Measurements from ENCODE around the gene ZNF549. TPM values are rescaled to one million over a fixed set of nuclear protein-coding genes. Genes with fewer than 3 reads are reported as not detected.

The ZNF549 gene
- total RNA-seq, 1 donor from 2014 or later: 10.6 TPM

- Mint-ChIP-seq H3K9me3 (ENCODE audit: unreplicated experiment) (peaks cover 5% of the 10 kb centered on the region), H3K36me3 (ENCODE audit: low read depth, unreplicated experiment) (peaks cover 49% of the 10 kb centered on the region)
Observed at GRCh38 chr19:57606931-57607330, 79.8 kb downstream of the ZNF549 start.

More at GRCh38 chr19:57606931-57607330, 79.8 kb downstream of the ZNF549 start:
- Mint-ChIP-seq H3K27me3 (ENCODE audit: unreplicated experiment) (peaks cover 5% of the 10 kb centered on the region), H3K4me3 (ENCODE audit: unreplicated experiment) (no peak overlapping the region), H3K27ac (ENCODE audit: unreplicated experiment) (no peak overlapping the region), H3K4me1 (ENCODE audit: unreplicated experiment) (no peaks in the 10 kb centered on the region)
- TF ChIP-seq CTCF (IDR thresholded peaks at IDR 0.05; ENCODE audit: unreplicated experiment): no peak
- DNase-seq (ENCODE audit: low spot score): no peak

Other genes with a start within 250 kb of the ZNF549 start
- 51.2 TPM for gene ZNF460, start 246.9 kb upstream of the ZNF549 start, total RNA-seq (ENCODE audit: unreplicated experiment)
- gene ZNF543, start 206.9 kb upstream of the ZNF549 start, total RNA-seq (ENCODE audit: unreplicated experiment): 13.7 TPM
- gene ZNF304, start 176.1 kb upstream of the ZNF549 start, total RNA-seq (ENCODE audit: unreplicated experiment): 15.7 TPM
- gene TRAPPC2B, start 163.8 kb upstream of the ZNF549 start, total RNA-seq (ENCODE audit: unreplicated experiment): 13.0 TPM
- gene ZNF547, start 163.8 kb upstream of the ZNF549 start, total RNA-seq (ENCODE audit: unreplicated experiment): 4.8 TPM
- gene ZNF548, start 137.5 kb upstream of the ZNF549 start, total RNA-seq (ENCODE audit: unreplicated experiment): 26.1 TPM
- gene ZNF17, start 116.2 kb upstream of the ZNF549 start, total RNA-seq (ENCODE audit: unreplicated experiment): 13.7 TPM
- 20.3 TPM for gene ZNF749, start 92.0 kb upstream of the ZNF549 start, total RNA-seq (ENCODE audit: unreplicated experiment)
- 1.8 TPM for gene VN1R1, start 70.2 kb upstream of the ZNF549 start, total RNA-seq (ENCODE audit: unreplicated experiment)
- 19.1 TPM for gene ZNF772, start 49.8 kb upstream of the ZNF549 start, total RNA-seq (ENCODE audit: unreplicated experiment)
- gene ZNF419, start 39.6 kb upstream of the ZNF549 start, total RNA-seq (ENCODE audit: unreplicated experiment): 16.1 TPM
- gene ZNF773, start 27.4 kb upstream of the ZNF549 start, total RNA-seq (ENCODE audit: unreplicated experiment): 9.7 TPM
- gene ZNF550, start 32.5 kb downstream of the ZNF549 start, total RNA-seq (ENCODE audit: unreplicated experiment): 15.3 TPM
- 10.9 TPM for gene ZNF416, start 51.6 kb downstream of the ZNF549 start, total RNA-seq (ENCODE audit: unreplicated experiment)
- gene ZIK1, start 56.8 kb downstream of the ZNF549 start, total RNA-seq (ENCODE audit: unreplicated experiment): 19.9 TPM
- 7.2 TPM for gene ZNF530, start 72.5 kb downstream of the ZNF549 start, total RNA-seq (ENCODE audit: unreplicated experiment)
- 37.5 TPM for gene ZNF134, start 86.9 kb downstream of the ZNF549 start, total RNA-seq (ENCODE audit: unreplicated experiment)
- gene ZNF211, start 105.8 kb downstream of the ZNF549 start, total RNA-seq (ENCODE audit: unreplicated experiment): 31.1 TPM
- 0.74 TPM for gene ZSCAN4, start 141.6 kb downstream of the ZNF549 start, total RNA-seq (ENCODE audit: unreplicated experiment)
- gene ZNF551, start 154.6 kb downstream of the ZNF549 start, total RNA-seq (ENCODE audit: unreplicated experiment): 11.6 TPM
- 23.2 TPM for gene ZNF154, start 181.8 kb downstream of the ZNF549 start, total RNA-seq (ENCODE audit: unreplicated experiment)
- gene ZNF671, start 200.3 kb downstream of the ZNF549 start, total RNA-seq (ENCODE audit: unreplicated experiment): 12.2 TPM
- gene ZNF776, start 219.5 kb downstream of the ZNF549 start, total RNA-seq (ENCODE audit: unreplicated experiment): 22.6 TPM
- 19.6 TPM for gene ZNF586, start 242.3 kb downstream of the ZNF549 start, total RNA-seq (ENCODE audit: unreplicated experiment)